HL-60 (cell line): Measurements from ENCODE around the gene SLC44A3.

ENCODE experiments used
- CTCF ChIP-seq: IDR thresholded peaks from one replicate; pipeline ENCODE4 v1.5.1; 2011; ENCODE audit warnings: low read length, control low read depth, inconsistent platforms; ENCODE audit not compliant: insufficient read depth
- GABPA ChIP-seq: IDR thresholded peaks from 2 replicates; pipeline ENCODE4 v1.6.1; 2012; ENCODE audit warnings: low read depth
- POLR2AphosphoS5 ChIP-seq: IDR thresholded peaks from 2 replicates; pipeline ENCODE4 v1.6.1; 2012; ENCODE audit warnings: low read depth
- REST ChIP-seq: IDR thresholded peaks from 2 replicates; pipeline ENCODE4 v1.6.1; 2012; ENCODE audit warnings: low read depth; ENCODE audit not compliant: insufficient replicate concordance
- SPI1 ChIP-seq: IDR thresholded peaks from 2 replicates; pipeline ENCODE4 v1.6.1; 2012; ENCODE audit warnings: low read depth, mild to moderate bottlenecking, borderline replicate concordance

DNA sequence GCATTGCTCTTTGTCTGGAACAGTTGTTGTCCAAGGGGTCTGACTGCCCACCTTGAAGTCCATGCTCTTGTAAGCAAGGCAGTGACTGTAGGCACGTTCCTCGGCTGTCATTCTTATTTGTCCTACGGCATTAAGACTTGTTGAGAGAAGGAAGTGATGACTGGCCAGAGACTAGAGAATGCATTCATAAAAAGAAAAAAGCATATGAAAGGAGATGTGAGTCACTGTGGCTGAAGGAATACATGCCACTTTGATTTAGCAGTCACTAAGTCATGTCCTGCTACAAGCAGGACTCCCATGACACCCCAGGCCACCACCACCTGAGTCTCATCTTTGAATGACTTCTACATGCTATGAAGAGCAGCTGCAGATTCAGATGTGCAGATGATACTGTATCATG is 56.2 kb downstream of the SLC44A3 start:
- TF ChIP-seq CTCF, result no peak
- no peak for TF ChIP-seq POLR2AphosphoS5
- TF ChIP-seq GABPA, result no peak
- no peak for TF ChIP-seq REST
- no peak for TF ChIP-seq SPI1
